ENCODE data around the gene C4orf50.

- TF ChIP-seq GATA3 (IDR thresholded peaks at IDR 0.05; ENCODE audit: low read depth, low read length), result no peak
- TF ChIP-seq GATA2 (IDR thresholded peaks at IDR 0.05; ENCODE audit: low read depth, low read length), result no peak
Observed at GRCh38 chr4:5941601-5942000, 76.6 kb downstream of the C4orf50 start.
